OCI-LY3 (cell line): Measurements from ENCODE around the gene ABHD17A.

Experiments
- EZH2phosphoT487 ChIP-seq: fragments of 200-600 bp; shearing (Covaris generic); IDR thresholded peaks from 2 replicates; pipeline ENCODE4 v1.6.1; 2018; ENCODE audit warnings: antibody characterized with exemption, mixed run types, low read depth
- TF ChIP-seq, protein P1 (sequence below): fragments of 200-600, 300-600 bp; sonication (generic); IDR thresholded peaks from 2 replicates; pipeline ENCODE4 v1.5.1; 2014; ENCODE audit warnings: antibody characterized with exemption, low read length, low read depth

DNA sequence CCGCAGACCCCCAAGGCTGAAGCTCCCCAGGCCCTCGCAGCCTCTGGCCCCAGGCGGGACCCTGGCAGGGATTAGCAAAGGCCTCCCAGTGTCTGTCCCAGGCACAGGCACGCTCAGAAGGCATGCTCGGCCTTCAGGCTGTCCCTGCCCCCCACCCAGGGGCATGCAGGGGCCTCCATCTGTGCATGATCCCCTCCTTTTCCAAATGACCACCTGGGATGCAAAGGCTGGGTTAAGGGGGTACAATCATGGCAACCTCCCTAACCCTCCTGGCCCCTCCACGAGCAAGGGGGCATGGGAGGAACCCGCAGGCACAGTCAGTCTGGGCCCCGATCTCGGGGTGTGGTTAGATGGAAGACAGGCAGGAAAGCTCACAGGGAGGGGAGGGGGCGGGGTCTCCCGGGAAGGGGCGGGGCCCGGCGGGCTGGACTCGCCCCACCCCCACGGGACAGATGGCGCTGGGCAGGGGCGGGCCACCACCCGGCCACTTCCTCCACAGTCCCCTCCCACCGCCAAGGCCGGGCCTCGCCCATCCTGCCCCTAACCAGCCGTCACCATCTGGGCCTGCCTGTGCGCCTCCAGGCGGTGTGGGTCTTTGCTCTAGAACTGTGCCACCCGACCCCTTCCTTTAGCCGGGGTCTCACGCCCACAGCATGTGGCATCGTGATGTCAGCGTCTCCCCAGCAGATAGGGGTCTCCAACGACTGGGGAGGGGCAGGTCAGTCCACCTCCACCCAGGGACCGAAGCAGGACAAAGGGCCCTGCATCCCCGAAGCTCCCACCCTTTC lies 30.1 kb downstream of the ABHD17A start:
- TF ChIP-seq, protein P1, sequence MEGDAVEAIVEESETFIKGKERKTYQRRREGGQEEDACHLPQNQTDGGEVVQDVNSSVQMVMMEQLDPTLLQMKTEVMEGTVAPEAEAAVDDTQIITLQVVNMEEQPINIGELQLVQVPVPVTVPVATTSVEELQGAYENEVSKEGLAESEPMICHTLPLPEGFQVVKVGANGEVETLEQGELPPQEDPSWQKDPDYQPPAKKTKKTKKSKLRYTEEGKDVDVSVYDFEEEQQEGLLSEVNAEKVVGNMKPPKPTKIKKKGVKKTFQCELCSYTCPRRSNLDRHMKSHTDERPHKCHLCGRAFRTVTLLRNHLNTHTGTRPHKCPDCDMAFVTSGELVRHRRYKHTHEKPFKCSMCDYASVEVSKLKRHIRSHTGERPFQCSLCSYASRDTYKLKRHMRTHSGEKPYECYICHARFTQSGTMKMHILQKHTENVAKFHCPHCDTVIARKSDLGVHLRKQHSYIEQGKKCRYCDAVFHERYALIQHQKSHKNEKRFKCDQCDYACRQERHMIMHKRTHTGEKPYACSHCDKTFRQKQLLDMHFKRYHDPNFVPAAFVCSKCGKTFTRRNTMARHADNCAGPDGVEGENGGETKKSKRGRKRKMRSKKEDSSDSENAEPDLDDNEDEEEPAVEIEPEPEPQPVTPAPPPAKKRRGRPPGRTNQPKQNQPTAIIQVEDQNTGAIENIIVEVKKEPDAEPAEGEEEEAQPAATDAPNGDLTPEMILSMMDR: no peak
- TF ChIP-seq EZH2phosphoT487: no peak
